Right hindlimb (tissue), 1 donor: ENCODE data around the gene SARDH.
"Not testable (repeated sequence)": the region's sequence is repeated elsewhere in the genome, so short reads cannot be mapped to it uniquely, and the experiment has no call there.

ENCODE experiments used
- DNase-seq: peaks from one replicate; pipeline ENCODE4 v3.0.0-alpha.2; 2018

SARDH gene

DNA sequence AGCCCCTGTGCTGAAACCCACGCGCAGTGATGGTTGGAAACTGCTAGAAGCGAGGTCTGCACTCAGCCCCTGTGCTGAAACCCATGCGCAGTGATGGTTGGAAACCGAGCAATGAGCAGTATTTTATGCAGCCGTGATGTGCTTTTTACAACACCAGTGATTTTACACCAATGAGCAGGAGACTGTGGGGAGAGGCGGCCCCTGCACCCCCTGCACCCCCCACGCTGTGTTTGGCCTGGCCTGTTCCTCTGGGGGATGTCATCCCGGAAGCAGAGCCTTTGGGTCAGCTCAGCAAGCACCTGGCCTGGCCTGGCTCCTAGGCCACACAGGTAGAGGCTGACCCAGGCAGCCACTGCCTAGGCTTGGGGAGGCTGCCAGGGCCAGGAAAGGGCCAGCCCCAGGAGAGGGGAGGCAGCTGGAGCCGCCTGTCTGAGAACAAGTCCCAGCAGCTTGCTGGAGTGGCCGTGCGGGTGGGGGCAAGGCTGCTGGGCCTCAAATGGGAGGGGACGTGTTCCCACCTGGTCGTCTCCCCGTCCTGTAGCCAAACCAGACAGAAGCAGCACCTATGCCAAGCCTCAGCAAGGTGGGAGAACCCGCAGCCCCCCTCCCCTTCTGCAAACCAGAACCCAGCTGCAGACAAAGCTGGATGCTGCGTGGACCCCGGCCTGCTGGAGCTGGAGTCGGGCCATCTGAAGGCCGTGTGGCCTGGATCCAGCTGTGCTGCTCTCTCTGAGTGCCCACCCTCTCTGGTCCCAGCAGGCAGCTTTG is 55.1 kb downstream of the SARDH start:
- peak; percentile 84 for DNase-seq

DNA sequence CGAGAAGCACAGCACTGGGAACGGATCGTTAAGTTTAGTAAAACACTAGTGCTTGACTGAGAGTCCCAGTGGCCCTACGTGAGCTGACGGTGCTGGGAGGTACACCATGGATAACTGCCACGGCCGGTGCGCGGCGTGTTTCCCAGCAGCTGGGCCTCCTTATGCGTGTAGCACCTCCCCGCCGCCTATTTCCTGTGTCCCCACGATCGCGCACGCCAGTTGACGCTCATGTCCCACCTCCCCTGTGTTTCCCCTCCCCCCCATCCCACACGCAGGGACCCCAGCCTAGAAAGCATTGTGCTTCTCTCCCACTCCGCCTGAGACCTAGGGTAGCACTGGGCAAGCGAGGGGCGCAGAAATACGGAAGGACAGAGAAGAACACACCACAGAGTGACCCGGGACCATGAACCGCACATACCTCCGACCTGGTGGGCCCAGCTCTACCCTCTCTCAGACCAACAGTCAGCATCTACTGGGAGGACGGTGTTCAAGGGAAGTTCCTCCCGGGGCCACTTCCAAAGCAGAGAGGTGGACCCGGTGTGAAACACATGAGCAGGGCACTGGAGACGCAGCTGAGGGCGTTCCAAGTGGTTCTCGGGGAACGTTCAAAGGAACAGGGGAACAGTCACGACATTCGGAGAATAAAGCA is 56.4 kb downstream of the SARDH start:
- no peak for DNase-seq

DNA sequence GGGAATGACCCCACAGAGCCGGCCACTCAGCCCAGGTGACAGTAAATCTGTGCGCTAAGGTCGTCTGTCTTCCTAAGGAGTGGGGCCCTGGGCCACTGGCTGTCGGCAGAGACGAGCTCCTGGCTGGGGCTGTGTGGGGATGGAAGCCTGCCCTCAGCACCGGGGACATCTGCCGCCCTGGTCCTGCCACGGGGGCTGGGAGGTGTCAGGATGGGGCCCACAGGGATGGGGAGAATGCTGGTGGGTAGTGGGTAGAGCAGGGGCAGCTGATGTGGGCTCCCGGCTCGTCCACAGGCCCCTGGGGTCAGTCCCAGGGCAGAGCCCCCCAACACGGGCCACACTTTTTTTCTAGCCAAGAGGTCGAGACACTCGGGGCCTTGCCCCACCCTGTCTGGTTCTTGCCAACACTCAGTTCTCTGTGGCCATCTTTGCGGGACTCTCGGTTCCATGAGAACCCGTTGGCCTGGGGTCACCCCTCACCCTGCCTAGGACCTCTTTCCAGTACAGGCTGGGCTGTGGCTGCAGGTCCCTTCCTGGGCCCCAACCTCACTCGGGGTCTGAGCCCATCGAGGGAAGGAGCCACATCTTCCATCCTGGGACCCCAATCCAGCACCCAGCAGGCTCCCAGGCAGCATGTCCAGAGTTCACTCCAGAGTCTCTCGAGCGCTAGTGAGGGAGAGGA is 57.0 kb downstream of the SARDH start:
- DNase-seq = no peak

DNA sequence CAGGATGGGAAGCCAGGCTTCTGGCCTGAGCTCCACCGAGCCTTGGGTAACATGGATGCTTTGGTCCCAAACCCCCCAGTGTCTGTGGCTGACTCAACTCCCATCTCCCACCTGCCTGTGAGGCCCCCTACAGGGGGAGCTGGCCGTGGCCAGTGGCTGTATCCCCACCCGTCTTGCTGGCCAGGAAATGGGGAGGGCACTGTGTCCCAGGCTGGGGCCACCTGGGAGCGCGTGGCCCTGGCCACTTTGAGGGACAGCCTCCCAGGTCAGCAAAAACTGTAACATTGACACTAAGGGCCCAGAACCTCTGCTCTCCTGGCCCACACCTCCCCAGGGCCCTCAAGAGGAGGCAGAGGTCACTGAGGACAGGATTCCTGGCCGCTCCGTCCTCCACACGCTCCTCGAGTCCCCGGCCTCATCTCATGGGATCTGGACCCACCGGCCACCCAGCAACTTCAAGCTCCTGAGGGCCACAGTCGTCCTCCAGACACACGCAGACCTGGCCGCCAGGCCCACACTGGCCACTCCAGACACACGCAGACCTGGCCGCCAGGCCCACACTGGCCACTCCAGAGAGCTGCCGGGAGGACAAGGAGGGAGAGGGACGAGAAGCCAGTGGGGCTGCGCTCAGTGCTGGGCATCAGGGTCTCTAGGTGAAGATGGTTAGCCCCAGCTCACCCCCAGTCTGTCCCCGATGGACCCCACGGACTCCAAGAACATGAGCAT is 57.7 kb downstream of the SARDH start:
- no peak for DNase-seq

DNA sequence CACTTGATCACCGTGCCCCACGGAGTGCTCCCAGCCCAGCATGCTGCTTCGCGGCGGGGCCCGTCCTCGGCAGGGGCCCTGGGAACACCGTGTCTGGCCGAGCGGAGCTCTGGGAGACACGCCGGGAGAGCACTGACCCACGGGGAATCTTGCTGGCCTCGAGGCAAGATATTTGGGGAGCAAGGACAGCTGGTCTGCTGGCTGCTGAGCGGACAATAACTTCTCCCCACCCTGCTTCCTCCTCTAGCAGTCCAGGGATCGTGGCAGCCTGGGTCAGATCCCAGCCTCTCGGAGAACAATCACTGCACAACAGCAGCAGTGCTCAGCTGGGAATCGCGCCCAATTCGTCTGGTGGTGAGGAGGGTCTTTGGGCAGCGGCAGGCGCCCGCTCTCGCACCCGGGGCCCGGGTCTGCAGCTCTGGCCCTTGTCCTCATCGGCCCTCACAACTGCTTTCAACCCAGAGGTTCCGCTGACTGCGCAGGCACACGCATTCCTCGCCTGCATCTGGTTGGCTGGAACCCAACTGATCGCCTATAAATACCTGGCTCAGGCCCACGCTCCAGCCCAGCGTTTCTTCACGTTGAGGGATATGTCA is 58.6 kb downstream of the SARDH start:
- DNase-seq = peak; percentile 73

DNA sequence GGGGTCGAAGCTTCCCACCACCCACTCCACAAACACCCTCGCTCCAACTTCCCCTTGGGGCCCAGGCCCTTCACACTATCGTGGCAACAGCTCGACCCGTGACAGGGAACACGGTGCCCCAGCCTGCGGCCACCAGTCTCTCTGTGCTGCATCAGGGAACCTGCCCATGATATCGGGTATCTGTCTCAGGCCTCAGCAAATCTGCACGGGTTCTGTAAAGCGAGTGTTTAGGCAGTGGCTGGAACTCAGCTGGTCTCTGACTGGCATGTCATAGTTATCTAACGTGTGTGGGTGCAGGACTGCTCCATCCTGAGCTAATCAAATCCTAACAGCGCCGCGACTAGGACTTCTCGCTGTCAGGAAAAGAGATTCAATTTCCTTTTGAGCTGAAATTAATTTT is 59.1 kb downstream of the SARDH start:
- DNase-seq = no peak

DNA sequence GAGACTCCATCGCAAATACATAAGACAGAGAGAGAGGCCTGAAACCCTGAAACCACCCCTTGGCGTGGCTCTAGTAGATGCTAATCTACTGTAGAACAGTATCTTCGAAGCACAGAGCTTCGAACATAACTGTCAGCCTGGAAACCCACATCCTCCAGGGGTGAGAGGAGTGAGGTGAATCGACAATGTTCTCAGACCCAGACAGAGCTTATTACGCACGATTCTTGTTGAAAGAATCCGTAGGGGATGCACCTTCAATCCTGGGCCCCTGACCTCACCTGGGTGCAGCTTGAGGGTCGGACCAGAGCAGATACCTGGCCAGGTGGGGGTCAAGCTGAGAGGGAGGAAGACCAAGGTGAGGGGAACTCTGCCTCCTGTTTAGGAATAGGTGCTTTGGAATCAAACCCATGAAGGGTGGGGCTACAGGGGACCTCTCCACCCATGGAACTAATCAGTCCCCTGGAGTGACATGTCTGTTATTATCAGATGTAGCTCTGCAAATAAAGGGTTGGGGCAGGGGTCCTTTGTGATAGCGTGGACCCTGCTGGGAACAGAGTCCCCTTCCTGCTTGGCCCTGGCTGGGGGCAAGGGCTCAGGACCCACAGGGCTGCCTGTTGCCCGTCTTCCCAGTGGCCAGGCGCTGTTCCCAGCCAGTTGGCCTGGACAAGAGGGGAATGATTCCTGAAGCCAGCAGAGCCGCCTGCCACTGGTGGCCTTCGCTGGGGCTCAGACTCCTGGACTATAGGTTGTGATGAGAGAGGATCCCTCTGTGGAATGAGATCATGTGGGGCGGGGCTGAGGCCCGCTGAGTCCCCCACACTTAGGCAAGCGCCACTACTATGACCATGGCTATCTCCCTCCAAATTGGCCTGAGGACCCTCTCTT is 60.8 kb downstream of the SARDH start:
- DNase-seq = no peak

DNA sequence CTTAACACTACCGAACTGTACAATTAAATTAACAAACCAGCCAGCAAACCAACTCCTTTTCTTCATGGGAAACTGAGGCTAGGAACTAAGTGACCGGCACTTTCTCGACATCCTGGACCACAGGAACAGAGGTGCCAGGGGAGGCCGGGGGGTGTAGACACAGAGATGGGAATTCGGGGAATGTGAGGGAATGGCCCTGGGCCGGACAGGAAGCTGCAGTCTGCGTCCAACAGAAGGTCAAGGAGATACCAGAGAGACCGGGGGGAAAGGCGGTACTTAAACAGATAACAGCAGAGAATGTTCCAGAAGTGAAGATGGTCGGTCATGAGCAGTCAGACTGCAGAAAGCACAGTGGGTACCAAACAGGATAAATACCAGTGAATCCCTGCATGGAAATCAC is 61.7 kb downstream of the SARDH start:
- DNase-seq = no peak

DNA sequence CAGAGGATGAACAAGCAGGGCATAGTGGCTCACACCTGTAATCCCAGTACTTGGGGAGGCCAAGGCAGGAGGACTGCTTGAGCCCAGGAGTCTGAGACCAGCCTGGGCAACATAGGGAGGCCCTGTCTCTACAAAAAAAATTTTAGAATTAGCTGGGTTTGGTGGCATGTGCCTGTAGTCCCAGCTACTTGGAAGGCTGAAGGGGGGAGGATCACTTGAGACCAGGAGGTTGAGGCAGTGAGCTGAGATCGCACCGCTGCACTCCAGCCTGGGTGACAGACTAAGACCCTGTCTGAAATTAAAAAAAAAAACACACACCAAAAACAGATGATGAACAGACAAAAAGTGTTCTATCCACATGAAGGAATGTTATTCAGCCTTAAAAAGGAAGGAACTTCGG is 62.4 kb downstream of the SARDH start:
- not testable (repeated sequence) for DNase-seq

DNA sequence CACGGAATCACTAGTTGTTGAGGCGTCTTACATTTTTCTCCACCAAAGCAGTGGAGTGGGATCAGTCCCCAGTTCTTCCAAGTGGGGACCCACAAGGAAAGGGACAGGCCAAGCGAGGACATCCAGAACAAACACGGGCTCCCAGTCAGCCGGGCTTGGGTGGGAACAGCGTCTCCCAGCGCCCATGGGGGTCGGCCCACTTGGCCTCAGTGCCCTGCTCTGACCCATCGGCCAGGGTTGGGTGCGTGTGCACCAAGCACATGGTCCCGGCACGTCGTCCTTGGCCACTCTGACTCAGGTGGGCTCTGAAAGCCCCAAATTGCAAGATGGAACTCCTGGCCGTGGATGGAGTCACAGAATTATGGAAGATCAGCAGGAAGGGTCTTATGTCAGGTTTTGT is 64.1 kb downstream of the SARDH start:
- no peak for DNase-seq

DNA sequence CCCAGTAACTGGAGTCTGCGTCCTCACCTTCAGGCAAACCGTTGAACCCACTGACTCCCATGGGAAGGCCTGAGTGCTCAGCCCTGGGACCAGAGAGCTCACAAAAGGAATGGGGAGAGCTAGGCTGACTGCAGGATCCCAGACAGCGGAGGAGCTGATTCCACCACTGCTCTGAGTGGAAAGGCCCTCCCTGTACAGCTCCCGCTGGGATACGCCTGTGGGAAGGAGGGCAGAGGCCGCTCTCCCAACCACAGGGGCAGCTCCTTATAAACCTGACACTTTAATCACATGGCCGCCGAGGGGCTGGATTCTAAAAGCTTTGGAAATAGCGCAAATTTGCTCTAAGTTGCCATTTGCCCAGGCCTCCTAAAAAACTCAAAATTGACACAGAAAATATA is 64.9 kb downstream of the SARDH start:
- peak; percentile 60 for DNase-seq

DNA sequence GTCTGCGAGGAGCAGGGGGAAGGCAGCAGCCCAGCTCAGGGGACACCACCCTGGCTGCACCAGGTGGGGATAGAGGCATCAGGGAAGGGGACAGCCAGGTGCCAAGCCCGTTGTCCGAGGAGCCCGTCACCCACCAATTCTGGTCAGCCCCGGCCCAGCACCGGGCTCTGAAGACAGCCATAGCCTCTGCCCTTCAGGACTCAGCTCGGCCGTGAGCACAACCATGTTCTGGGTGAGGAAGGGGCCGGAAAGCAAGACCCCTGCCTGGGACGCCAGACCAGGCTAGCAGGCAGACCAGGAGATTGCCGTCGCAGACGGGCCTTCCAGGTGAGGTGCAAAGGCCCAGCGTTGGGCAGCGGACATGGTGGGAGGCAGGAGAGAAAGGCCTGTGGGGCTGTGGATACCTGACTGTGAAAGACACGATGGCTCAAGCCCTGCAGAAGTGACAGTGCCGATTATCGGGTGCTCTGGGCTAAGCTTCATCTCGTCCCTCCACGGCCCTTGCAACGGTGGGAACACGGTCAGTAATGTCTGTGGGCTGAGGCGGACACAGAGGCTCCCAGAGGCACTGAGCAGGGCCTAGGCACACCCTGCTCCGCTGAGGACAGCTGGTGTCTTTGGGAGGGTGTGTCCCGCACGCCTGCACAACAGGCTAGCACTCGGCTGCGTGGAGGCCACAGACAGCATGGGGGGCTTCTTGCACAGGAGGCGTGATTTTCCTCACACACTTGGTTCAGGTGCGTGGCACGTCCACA is 65.5 kb downstream of the SARDH start:
- no peak for DNase-seq

DNA sequence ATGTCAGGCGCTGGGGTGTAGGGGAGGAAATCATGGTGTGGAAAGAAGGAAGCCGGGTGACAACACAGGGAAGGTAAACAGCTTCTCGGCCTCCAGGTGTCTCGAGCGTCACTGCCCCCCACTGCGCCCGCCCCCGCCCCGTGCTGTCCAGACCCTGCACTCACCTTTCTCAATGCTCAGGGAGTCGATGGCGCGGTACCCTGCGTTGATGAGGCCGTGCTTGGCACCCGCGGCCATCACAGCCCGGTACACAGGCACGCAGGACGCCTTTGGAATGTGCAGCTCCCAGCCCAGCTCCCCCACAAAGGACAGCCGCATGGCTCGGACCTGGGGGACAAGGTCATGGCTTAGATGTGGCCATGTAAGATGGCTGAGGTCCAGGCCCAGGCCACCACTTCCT is 66.8 kb downstream of the SARDH start:
- no peak for DNase-seq

DNA sequence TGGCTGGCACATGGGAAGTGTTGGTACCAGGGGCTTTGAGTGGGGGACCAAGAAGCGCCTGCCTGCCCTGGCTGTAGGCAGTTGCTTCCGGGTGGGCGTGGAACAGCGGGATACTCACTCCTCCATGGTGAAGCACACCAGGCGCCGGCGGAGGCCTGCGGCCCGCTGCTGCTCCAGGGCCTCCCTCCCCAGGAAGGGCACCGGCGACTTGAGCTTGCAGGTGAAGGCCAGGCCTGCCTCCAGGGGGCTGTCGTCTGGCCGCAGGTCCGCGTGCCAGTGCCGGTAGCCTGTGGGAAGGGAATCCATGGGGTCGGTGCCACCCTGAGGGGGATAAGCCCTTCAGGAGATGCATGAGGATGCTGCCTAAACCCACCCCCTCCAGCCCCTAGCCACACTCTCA is 67.7 kb downstream of the SARDH start:
- no peak for DNase-seq

DNA sequence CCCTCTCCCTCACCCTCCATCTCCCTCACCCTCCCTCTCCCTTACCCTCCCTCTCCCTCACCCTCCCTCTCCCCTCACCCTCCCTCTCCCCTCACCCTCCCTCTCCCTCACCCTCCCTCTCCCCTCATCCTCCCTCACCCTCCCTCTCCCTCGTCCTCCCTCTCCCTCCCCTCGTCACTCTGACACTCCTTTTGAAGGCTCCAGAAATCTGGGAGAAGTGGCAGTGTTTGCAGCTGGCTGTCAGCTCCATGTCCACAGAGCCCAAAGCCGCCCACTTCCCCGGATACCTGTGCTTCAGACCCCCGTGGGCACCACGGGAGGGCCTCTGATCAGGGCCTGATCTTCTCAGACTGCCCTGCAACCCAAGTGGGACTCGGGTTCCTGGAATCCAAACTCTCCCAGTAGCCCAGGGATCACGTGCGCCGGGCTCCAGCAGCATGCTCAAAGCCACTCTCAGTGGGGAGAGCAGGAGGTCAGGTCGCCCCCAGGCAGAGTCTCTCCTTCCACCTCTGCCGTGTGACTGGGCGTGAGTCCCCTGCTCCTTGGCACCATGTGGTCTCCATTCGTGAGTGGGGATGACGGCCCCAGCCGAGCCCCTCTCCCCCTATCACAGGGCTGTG is 68.9 kb downstream of the SARDH start:
- no peak for DNase-seq

DNA sequence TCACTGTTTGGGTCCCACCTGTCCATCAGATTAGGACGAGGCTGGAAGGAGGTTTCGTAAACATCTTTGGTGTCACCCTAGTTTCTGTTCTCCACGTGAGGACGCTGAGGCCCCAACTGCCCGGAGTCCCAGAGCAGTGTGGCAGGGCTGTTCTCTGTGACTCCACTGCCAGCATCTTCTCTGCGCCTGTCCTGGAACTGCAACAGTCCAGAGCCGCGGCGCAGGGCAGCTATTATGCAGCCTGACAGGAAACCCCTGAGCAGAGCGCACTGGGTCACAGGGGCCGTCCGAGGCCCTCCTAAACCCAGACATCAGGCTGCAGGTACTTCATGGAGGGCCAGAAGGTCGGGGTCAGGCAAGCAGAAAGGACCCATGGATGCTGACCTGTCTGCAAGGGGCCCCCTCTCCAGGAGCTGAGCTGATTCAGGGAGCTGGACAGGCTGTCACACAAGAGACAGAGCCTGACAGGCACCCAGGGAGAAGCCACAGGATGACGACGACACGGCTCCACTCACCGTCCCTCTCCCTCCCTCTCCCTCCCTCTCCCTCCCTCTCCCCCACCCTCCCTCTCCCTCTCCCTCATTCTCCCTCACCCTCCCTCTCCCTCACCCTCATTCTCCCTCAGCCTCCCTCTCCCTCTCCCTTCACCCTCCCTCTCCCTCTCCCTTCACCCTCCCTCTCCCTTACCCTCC is 70.2 kb downstream of the SARDH start:
- no peak for DNase-seq

DNA sequence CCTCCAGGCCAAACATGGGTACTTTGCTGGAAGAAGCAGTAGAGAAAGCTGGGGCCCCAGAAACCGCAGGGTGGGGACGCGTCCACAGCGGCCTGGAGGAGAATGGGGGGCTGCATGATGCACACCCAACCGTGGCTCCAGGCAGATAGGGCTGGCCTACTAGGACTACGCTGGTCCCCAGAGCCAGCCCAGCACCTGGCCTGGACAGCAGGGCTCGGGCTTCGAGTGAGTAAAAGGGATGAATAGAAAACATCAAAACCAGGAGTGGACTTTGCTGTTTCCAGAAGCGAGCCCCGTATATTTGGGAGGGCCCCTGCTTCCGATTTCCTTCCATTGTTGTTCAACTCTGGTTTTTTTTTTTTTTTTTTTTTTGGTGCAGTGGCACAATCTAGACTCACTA is 71.3 kb downstream of the SARDH start:
- DNase-seq = no peak

DNA sequence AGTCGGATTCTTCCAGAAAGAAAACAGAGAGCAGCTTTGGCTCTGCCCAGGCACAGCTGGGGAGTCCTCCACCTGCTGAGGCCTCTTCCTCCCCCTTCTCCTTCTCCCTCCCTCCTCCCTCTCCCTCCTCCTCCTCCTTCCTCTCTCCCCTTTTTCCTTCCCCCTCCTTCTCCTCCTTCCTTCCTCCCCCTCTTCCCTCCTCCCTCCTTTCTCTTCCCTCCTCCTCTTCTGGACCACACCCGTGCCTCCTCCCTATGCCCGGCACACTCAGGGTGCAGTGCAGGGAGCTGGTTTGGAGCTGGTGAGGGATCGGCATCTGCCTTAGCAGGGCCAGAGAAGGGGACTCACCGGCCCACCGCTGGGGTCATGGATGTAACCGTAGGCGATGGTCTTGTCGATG is 71.8 kb downstream of the SARDH start:
- no peak for DNase-seq

DNA sequence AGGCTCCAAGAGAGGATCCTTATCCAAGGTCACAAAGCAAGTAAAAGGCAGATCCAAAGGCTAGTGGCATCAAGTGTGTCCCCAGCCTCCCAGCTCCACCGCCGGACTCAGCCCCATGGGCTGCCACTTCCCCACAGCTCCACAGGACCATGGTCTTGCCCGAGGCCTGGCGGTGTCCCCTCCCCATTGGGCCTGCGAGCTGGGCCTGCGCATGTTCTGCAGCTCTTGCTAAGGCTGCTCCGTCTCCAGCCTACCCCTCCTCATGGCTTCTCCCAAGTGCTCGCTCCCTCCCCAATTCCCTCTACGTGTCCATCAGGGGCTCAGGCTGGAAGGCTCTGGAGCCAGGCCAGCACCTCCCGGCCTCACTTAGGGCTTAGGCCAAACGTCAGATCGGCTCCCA is 72.6 kb downstream of the SARDH start:
- no peak for DNase-seq

DNA sequence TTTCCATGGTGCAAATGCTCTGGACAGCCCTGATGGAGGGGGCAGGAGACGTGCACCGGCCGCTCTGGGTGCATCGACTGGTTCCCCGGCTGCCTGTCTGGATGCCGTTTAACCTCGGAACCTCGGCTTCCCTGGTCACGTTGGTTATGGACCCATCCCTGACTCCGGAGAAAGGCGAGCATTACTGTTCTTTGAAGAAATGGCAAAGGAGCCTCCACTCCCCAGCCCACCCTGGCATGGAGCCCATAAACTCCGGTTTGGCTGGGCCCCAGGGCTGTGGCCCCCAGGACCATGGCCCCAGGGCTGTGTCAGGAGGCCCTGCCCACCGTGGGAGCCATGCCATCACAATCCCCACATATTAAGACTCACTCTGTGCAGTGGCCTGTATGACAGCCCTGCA is 73.1 kb downstream of the SARDH start:
- no peak for DNase-seq
